Measurements from ENCODE around the gene PALLD. TPM values are rescaled to one million over a fixed set of nuclear protein-coding genes. Genes with fewer than 3 reads are reported as not detected.

Gene PALLD
- total and polyA plus RNA-seq, 2 of the 13 experiments (the other 11 are each of a cell fraction or from before 2014, with no cell fraction given), result 0.50 to 1.5 TPM

GRCh38 chr4:168570466-168570865, 73.6 kb downstream of the PALLD start:
- POLR2A ChIA-PET, result no interaction called here
- CTCF ChIA-PET (ENCODE audit: low intra/inter-chr PET ratio, low total read pairs), result no interaction called here
- no peak for FAIRE-seq
- no TSS peak for BruUV-seq (replicated peaks)
- no peak overlapping the region for H3K9ac ChIP-seq (ENCODE audit: insufficient read depth, low read depth, low read length)
- no peaks in the 10 kb centered on the region for H4K20me1 ChIP-seq (ENCODE audit: insufficient read depth, low read length)
- no peak overlapping the region for H3K4me3 ChIP-seq (replicated peaks in 1 of 3; ENCODE audit: insufficient read depth in 1 of 3, low read depth in 2 of 3, low read length in 3 of 3)
- no peaks in the 10 kb centered on the region for H3K79me2 ChIP-seq (ENCODE audit: insufficient read depth, low read length)
- no peak overlapping the region for H2AFZ ChIP-seq (ENCODE audit: low read length)
- H3K4me1 ChIP-seq (ENCODE audit: insufficient read depth, low read length), result no peaks in the 10 kb centered on the region
- in situ Hi-C loops (cut with HindIII; ENCODE audit: extremely low pct_ligation_motif_present, low pct_unique_long_range_greater_than_20kb), result no loop called here
- no peak overlapping the region for H3K27ac ChIP-seq (ENCODE audit: extremely low read length, insufficient read depth, low read length)
- ATAC-seq, result no peak
- DNase-seq (ENCODE audit: low spot score), result no peak
- H3K4me2 ChIP-seq (ENCODE audit: low read depth, low read length), result no peak overlapping the region
- no peaks in the 10 kb centered on the region for H3K36me3 ChIP-seq (replicated peaks in 1 of 2; ENCODE audit: control insufficient read depth in 1 of 2, insufficient read depth in 2 of 2, low read length in 2 of 2)
- intact Hi-C loops (cut with micrococcal nuclease; ENCODE audit: unreplicated experiment), result no loop called here
- H3K9me3 ChIP-seq (ENCODE audit: low read length), result no peaks in the 10 kb centered on the region
- H3K27me3 ChIP-seq (ENCODE audit: control insufficient read depth in 1 of 2, insufficient read depth in 2 of 2, low read length in 2 of 2), result no peaks in the 10 kb centered on the region
- TF ChIP-seq ZSCAN31 (CRISPR knock-in tag; IDR thresholded peaks at IDR 0.05; ENCODE audit: low read depth) (no peak), STAT5B (CRISPR knock-in tag; IDR thresholded peaks at IDR 0.05) (no peak), RNF2 (conservative IDR thresholded peaks at IDR 0.05; ENCODE audit: low read depth) (no peak), POLR2G (IDR thresholded peaks at IDR 0.05; ENCODE audit: low read depth, low read length) (no peak), GLI4 (CRISPR knock-in tag; IDR thresholded peaks at IDR 0.05; ENCODE audit: borderline replicate concordance) (no peak), DBP (CRISPR knock-in tag; IDR thresholded peaks at IDR 0.05; ENCODE audit: not compliant biosample characterization) (no peak), ZNF616 (CRISPR knock-in tag; IDR thresholded peaks at IDR 0.05; ENCODE audit: low read depth) (no peak), GRHL1 (CRISPR knock-in tag; conservative IDR thresholded peaks at IDR 0.05) (no peak), KLF13 (CRISPR knock-in tag; IDR thresholded peaks at IDR 0.05) (no peak), ZNF264 (CRISPR knock-in tag; IDR thresholded peaks at IDR 0.05) (no peak), ZNF12 (CRISPR knock-in tag; IDR thresholded peaks at IDR 0.05) (no peak)
